T-helper 1 cell treated with Interleukin-12 subunit alpha and Interleukin-12 subunit beta and Interleukin-4 antibody, amounts not matched to agents 30 ng/mL and 1 ng/mL, for 36 hours (primary cell): ENCODE data around the gene POU6F2. TPM values are rescaled to one million over a fixed set of nuclear protein-coding genes. Genes with fewer than 3 reads are reported as not detected.

Experiments used
- intact Hi-C: fragments of 100-400 bp; cut with micrococcal nuclease; formaldehyde crosslinking; loops from one replicate; pipeline ENCODE4 v1.15.1; 2024
- total RNA-seq: library from RNA; stranded (reverse); gene quantifications from 2 replicates; pipeline ENCODE4 v1.2.3, GENCODE V29; 2022

The POU6F2 gene
- total RNA-seq, 1 donor from 2014 or later, result 0.32 TPM

GRCh38 chr7:39394105-39394680 lies 416.5 kb downstream of the POU6F2 start:
- intact Hi-C loops, result no loop called here

GRCh38 chr7:39399458-39399857 lies 421.7 kb downstream of the POU6F2 start:
- intact Hi-C loops, result no loop called here

- intact Hi-C loops, result no loop called here
These were observed 422.3 kb downstream of the POU6F2 start for GRCh38 chr7:39399986-39400385.

- intact Hi-C loops, result no loop called here
These were observed 423.1 kb downstream of the POU6F2 start for GRCh38 chr7:39400836-39401235.

- intact Hi-C loops, result no loop called here
These were observed 424.3 kb downstream of the POU6F2 start for GRCh38 chr7:39402034-39402433.

- intact Hi-C loops, result no loop called here
These were observed 427.2 kb downstream of the POU6F2 start for GRCh38 chr7:39404907-39405306.

- intact Hi-C loops, result no loop called here
These were observed 427.9 kb downstream of the POU6F2 start for GRCh38 chr7:39405581-39405980.

GRCh38 chr7:39406467-39406866 lies 428.8 kb downstream of the POU6F2 start:
- intact Hi-C loops, result no loop called here

GRCh38 chr7:39407137-39407536 lies 429.4 kb downstream of the POU6F2 start:
- intact Hi-C loops, result no loop called here

- intact Hi-C loops, result no loop called here
These were observed 430.0 kb downstream of the POU6F2 start for GRCh38 chr7:39407723-39408122.

- intact Hi-C loops, result no loop called here
These were observed 431.2 kb downstream of the POU6F2 start for GRCh38 chr7:39408906-39409305.

- intact Hi-C loops, result no loop called here
These were observed 432.9 kb downstream of the POU6F2 start for GRCh38 chr7:39410582-39410981.

GRCh38 chr7:39413636-39414223 lies 436.0 kb downstream of the POU6F2 start:
- intact Hi-C loops, result no loop called here

GRCh38 chr7:39414224-39415035 lies 436.7 kb downstream of the POU6F2 start:
- intact Hi-C loops, result no loop called here

- intact Hi-C loops, result no loop called here
These were observed 437.5 kb downstream of the POU6F2 start for GRCh38 chr7:39415091-39415787.

- intact Hi-C loops, result no loop called here
These were observed 439.2 kb downstream of the POU6F2 start for GRCh38 chr7:39416866-39417265.

GRCh38 chr7:39417642-39418041 lies 439.9 kb downstream of the POU6F2 start:
- intact Hi-C loops, result no loop called here

- intact Hi-C loops, result no loop called here
These were observed 443.5 kb downstream of the POU6F2 start for GRCh38 chr7:39421251-39421650.

- intact Hi-C loops, result no loop called here
These were observed 444.0 kb downstream of the POU6F2 start for GRCh38 chr7:39421661-39422060.

- intact Hi-C loops, result no loop called here
These were observed 450.5 kb downstream of the POU6F2 start for GRCh38 chr7:39428221-39428620.

GRCh38 chr7:39429421-39429820 lies 451.7 kb downstream of the POU6F2 start:
- intact Hi-C loops, result no loop called here

GRCh38 chr7:39430441-39430840 lies 452.7 kb downstream of the POU6F2 start:
- intact Hi-C loops, result no loop called here
